ENCODE results near the gene APP.
A peak's percentile ranks its signal among the peaks of the same experiment; 100 is the strongest.

Gene APP

GRCh38 chr21:26001356-26001755 lies 169.2 kb downstream of the APP start:
- FAIRE-seq (no peak), DNase-seq (ENCODE audit: insufficient read length, low spot score) (no peak)
- TF ChIP-seq CTCF (IDR thresholded peaks at IDR 0.05; ENCODE audit: insufficient read depth, missing control alignments), result peak; percentile 18

- no peak for DNase-seq (ENCODE audit: insufficient read length, low spot score)
- no peak for FAIRE-seq
- no peak for TF ChIP-seq CTCF (IDR thresholded peaks at IDR 0.05; ENCODE audit: insufficient read depth, missing control alignments)
Measured at GRCh38 chr21:25999921-26000582, 170.5 kb downstream of the APP start.

- peak; percentile 46 for FAIRE-seq
- DNase-seq (ENCODE audit: insufficient read length, low spot score), result peak; percentile 28
- TF ChIP-seq CTCF (IDR thresholded peaks at IDR 0.05; ENCODE audit: insufficient read depth, missing control alignments), result no peak
Measured at GRCh38 chr21:25997788-25998611, 172.6 kb downstream of the APP start.

- no peak for TF ChIP-seq CTCF (IDR thresholded peaks at IDR 0.05; ENCODE audit: insufficient read depth, missing control alignments)
- DNase-seq (ENCODE audit: insufficient read length, low spot score) (no peak), FAIRE-seq (no peak)
Measured at GRCh38 chr21:25995278-25995677, 175.3 kb downstream of the APP start.

GRCh38 chr21:25994758-25995163 lies 175.8 kb downstream of the APP start:
- FAIRE-seq, result no peak
- no peak for TF ChIP-seq CTCF (IDR thresholded peaks at IDR 0.05; ENCODE audit: insufficient read depth, missing control alignments)
- no peak for DNase-seq (ENCODE audit: insufficient read length, low spot score)

- DNase-seq (ENCODE audit: insufficient read length, low spot score) (no peak), FAIRE-seq (no peak)
- TF ChIP-seq CTCF (IDR thresholded peaks at IDR 0.05; ENCODE audit: insufficient read depth, missing control alignments), result no peak
Measured at GRCh38 chr21:25988738-25989137, 181.8 kb downstream of the APP start.

- no peak for TF ChIP-seq CTCF (IDR thresholded peaks at IDR 0.05; ENCODE audit: insufficient read depth, missing control alignments)
- no peak for DNase-seq (ENCODE audit: insufficient read length, low spot score)
- FAIRE-seq, result no peak
Measured at GRCh38 chr21:25987531-25987930, 183.0 kb downstream of the APP start.

All from D721Med (cell line).